Fibroblast of skin of abdomen (primary cell): Measurements from ENCODE around the gene HSD17B2.

Source experiments
- DNase-seq: peaks from one replicate; pipeline ENCODE4 v3.0.0-alpha.2; 2013

The HSD17B2 gene

GRCh38 chr16:82050909-82051357 lies 15.9 kb downstream of the HSD17B2 start:
- DNase-seq = no peak

- DNase-seq = no peak
Observed at GRCh38 chr16:82051656-82052055, 16.6 kb downstream of the HSD17B2 start.

DNA sequence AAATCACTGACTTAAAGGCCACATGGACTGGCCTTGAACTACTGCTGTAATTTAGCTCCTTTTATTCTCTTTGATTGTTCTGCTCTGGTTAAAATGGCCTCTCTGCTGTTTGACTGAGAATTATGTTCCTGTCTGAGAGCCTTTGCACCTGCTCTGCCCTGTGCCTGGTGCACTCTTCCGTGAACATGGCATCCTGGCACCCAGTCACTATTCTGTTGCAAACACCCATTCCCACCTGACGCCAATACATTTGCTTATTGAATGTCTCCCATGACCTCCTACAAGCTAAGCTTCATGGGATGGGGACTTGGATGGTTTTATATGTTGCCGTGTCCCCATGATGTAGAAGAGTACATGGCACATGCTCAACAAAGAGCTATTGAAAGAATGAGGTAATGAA lies 20.1 kb downstream of the HSD17B2 start:
- DNase-seq = no peak

DNA sequence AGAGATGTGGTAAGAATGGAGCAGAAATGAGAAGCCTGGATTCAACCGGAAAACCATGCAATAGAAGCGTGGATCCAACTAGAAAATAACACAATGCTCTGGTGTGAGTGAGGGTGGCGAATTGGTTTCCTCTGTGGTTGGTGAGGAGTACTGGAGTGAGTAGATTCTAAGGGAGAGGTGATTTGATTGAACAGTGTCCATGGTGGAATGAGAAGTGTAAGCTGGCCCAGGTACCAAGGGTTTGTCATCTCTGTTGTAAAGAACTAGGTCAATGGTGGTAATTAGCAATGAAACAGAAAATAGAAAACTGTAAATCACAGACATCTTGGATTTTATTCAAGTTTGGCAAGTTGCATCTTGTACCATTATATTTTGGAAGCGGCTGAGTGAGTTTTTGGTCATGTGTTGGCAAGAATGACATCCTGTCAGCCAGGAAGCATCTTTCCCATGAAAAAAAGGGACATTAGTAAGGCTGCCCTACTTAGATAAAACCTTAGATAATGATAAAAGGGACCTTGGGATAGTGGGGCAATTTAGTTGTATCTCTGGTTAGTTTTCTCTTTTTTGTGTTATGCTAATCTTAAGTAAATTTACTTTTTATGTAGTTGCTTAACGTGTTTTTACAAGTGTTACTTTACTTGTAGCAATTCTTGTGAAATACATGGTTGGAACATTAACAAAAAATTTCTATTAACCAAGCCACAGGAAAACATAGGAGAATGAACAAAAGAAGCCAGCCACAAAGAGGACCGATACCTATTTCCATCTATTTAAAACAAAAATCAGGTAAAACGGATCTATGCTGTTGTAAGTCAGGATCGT lies 20.9 kb downstream of the HSD17B2 start:
- no peak for DNase-seq

DNA sequence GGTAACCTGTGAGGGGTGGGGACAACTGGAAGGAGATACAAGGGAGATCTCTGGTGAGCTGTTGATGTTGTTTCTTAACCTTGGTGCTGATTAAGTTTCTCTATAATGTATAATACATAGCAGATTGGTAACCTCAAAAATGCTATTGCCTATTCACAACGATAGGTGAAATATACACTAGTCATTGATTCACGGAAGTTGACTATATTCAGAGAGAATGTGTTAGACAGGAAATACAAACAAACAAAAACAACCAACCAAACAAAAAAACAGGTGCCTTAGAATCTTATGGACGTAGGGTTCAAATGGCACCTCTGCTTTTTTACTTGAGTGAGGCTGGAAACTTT lies 21.5 kb downstream of the HSD17B2 start:
- DNase-seq = no peak

DNA sequence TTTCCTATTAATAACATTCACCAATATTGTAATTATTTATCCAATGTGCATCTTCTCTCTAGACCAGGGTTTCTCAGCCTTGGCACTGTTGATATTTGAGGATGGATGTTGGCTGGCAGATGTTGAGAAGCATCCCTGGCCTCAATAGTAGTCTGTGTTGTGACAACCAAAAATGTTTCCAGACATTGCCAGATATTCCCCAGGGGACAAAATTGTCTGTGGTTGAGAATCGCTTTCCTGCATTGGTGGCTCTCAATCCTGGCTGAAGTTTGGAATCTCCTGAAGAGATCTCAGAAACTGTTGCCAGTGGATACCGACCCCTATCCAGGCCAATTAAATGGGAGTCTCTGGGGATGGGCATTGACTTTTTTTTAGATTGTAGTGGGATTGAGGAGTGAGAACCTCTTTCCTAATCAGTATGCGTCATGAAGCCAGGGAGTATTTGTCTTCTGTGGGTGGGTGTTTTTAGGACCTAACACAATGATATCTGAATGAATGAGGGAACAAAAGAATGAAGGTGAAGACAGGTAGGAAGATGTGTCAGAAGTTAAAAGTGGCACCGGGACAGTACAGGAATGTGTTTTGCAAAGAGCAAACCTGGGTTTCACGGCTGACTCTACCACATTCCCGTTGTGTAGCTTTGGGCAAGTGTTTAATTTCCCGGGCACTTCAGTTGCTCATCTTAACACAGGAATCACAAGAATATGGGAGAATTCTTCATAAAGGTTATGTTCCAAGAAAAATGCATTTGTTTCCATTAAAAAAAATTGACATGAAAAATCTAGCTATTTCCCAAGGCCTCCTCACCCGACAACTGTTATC lies 24.3 kb downstream of the HSD17B2 start:
- no peak for DNase-seq

- DNase-seq = no peak
Observed at GRCh38 chr16:82059983-82060421, 24.9 kb downstream of the HSD17B2 start.

GRCh38 chr16:82061861-82062525 lies 26.9 kb downstream of the HSD17B2 start:
- DNase-seq = peak; percentile 33

GRCh38 chr16:82062645-82063058 lies 27.6 kb downstream of the HSD17B2 start:
- peak; percentile 16 for DNase-seq

GRCh38 chr16:82063456-82064082 lies 28.5 kb downstream of the HSD17B2 start:
- DNase-seq = no peak

GRCh38 chr16:82067042-82067803 lies 32.2 kb downstream of the HSD17B2 start:
- no peak for DNase-seq

DNA sequence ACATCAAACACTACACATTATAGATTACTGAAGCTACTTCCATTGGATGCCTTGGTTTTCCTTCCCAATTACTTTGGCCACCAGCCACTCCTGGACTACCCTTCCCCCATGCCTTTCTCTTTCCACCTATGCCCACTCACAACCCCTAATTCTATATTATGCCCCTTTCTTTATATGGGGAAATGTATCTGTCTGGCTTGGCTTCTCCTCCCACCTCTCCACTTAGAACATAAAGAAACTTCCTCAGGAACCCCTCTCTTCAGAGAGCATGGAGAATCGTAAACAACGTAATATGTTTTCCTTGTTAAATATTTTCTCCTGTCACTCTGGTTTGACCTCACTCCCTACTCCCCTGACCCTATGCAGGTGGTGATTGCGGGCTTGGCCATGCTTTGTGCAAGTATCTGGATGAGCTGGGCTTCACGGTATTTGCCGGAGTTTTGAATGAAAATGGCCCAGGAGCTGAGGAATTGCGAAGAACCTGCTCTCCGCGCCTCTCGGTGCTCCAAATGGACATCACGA lies 32.8 kb downstream of the HSD17B2 start:
- no peak for DNase-seq

GRCh38 chr16:82070656-82071369 lies 35.8 kb downstream of the HSD17B2 start:
- peak; percentile 55 for DNase-seq

DNA sequence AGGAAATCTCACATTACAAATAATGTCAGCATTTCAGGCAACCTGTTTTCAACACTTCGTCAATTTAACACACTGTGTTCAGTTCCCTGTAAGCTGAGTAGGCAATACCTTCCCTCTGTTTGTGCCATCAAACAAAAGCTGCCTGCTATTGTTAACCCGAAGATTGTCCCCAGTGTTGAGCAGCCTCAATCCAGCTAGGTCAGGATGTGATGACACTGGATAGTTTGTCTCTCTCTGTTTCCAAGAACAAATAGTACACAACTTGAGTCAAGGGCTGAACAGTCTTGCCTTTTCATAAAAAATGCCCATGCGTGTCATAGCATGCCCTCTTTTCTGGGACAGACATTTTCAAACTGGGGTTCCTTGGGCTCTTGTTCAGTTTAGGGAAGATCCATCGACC lies 36.4 kb downstream of the HSD17B2 start:
- no peak for DNase-seq

- DNase-seq = no peak
Observed at GRCh38 chr16:82072313-82072712, 37.3 kb downstream of the HSD17B2 start.

- no peak for DNase-seq
Observed at GRCh38 chr16:82074019-82074558, 39.0 kb downstream of the HSD17B2 start.

- no peak for DNase-seq
Observed at GRCh38 chr16:82078125-82078524, 43.1 kb downstream of the HSD17B2 start.

DNA sequence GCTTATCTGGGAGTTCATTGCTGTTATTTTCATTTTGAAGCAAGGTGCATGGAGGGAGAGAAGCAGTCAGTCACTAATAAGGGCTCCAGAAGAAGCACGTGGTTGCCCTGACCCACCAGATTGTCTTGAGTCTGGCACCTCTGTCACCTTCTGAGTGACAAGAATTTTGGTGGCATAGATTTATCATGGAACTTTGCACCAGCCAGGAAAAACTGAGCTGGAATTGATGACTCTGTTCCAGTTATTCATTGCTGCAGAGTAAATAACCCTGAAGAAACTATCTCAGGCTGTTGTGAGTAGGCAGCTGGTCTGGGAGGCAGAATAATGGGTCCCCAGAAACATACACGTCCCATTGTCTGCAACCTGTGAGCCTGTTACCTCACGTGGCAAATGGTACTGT lies 44.8 kb downstream of the HSD17B2 start:
- no peak for DNase-seq

DNA sequence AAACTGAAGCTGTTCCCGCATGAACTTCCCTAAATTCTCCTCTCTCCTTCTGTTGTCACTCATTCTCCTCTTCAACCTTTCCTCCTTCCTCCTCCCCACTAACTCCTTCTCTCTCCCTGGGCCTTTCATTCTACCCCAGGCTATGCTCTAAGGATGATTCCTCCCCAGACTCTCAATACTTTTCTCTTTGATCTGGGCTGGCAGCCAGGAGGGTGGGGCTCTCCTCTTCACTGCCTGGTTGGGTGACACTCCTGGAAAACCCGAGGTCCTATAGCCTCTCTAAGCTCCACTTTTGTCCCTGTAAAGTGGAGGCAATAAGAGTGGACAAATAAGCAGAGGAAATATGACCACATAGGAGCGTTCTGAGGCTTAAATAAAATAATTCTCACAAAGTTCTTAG lies 46.2 kb downstream of the HSD17B2 start:
- DNase-seq = no peak

- no peak for DNase-seq
Observed at GRCh38 chr16:82082097-82082496, 47.0 kb downstream of the HSD17B2 start.
